IPS DF 4.7 (cell line): ENCODE results near the gene SLC15A5.

Experiments used
- DNase-seq: peaks from one replicate; pipeline ENCODE4 v3.0.0-alpha.2; 2013; ENCODE audit warnings: low spot score; ENCODE audit errors: extremely low read depth

The SLC15A5 gene

GRCh38 chr12:16261944-16262475, 15.5 kb downstream of the SLC15A5 start:
- DNase-seq: no peak

GRCh38 chr12:16260206-16260605, 17.3 kb downstream of the SLC15A5 start:
- DNase-seq: no peak

GRCh38 chr12:16258963-16259362, 18.5 kb downstream of the SLC15A5 start:
- no peak for DNase-seq

- no peak for DNase-seq
Observed at GRCh38 chr12:16246264-16246663, 31.2 kb downstream of the SLC15A5 start.

GRCh38 chr12:16245209-16245608, 32.3 kb downstream of the SLC15A5 start:
- no peak for DNase-seq

- no peak for DNase-seq
Observed at GRCh38 chr12:16243487-16244412, 33.7 kb downstream of the SLC15A5 start.

GRCh38 chr12:16241346-16241745, 36.1 kb downstream of the SLC15A5 start:
- DNase-seq: no peak

GRCh38 chr12:16238661-16239060, 38.8 kb downstream of the SLC15A5 start:
- no peak for DNase-seq

- DNase-seq: no peak
Observed at GRCh38 chr12:16229676-16230075, 47.8 kb downstream of the SLC15A5 start.

- DNase-seq: no peak
Observed at GRCh38 chr12:16228067-16228466, 49.4 kb downstream of the SLC15A5 start.

- DNase-seq: no peak
Observed at GRCh38 chr12:16225692-16226091, 51.8 kb downstream of the SLC15A5 start.

- DNase-seq: no peak
Observed at GRCh38 chr12:16224196-16224595, 53.3 kb downstream of the SLC15A5 start.

GRCh38 chr12:16221776-16222175, 55.7 kb downstream of the SLC15A5 start:
- no peak for DNase-seq

- no peak for DNase-seq
Observed at GRCh38 chr12:16220120-16220519, 57.4 kb downstream of the SLC15A5 start.

- DNase-seq: no peak
Observed at GRCh38 chr12:16218934-16219751, 58.3 kb downstream of the SLC15A5 start.

GRCh38 chr12:16218234-16218633, 59.3 kb downstream of the SLC15A5 start:
- no peak for DNase-seq

GRCh38 chr12:16211731-16212130, 65.8 kb downstream of the SLC15A5 start:
- no peak for DNase-seq

- DNase-seq: no peak
Observed at GRCh38 chr12:16198884-16199283, 78.6 kb downstream of the SLC15A5 start.

- no peak for DNase-seq
Observed at GRCh38 chr12:16197600-16197999, 79.9 kb downstream of the SLC15A5 start.

- DNase-seq: peak; percentile 53
Observed at GRCh38 chr12:16189849-16190248, 87.6 kb downstream of the SLC15A5 start.

- DNase-seq: no peak
Observed at GRCh38 chr12:16187660-16188059, 89.8 kb downstream of the SLC15A5 start.

GRCh38 chr12:16184681-16185080, 92.8 kb downstream of the SLC15A5 start:
- DNase-seq: no peak
